H1 (cell line): Measurements from ENCODE around the gene COG7. TPM values are rescaled to one million over a fixed set of nuclear protein-coding genes. Genes with fewer than 3 reads are reported as not detected.

Experiments used
- BACH1 ChIP-seq: IDR thresholded peaks from 2 replicates; pipeline ENCODE4 v1.6.1; 2012; ENCODE audit warnings: low read length, improper control_type of control experiment
- NRF1 ChIP-seq: IDR thresholded peaks from 2 replicates; pipeline ENCODE4 v1.6.1; 2011; ENCODE audit warnings: mild to moderate bottlenecking, low read depth, low read length, improper control_type of control experiment
- polyA plus RNA-seq, 7 experiments: library from polyadenylated mRNA; depleted of rRNA in 3 of 7; stranded (reverse) in 5 of 7; unstranded in 2 of 7; fragments of >200 nt in 5 of 7; fragments of 200-250 nt in 2 of 7; gene quantifications; 1 replicate in 5 of 7; 2 replicates in 1 of 7; 4 replicates in 1 of 7; pipeline versions ENCODE4 v1.2.1 to v1.2.3, GENCODE V29; 2011 to 2013; ENCODE audit warnings: missing spikeins in 2 of 7, mixed read lengths in 2 of 7
- total RNA-seq: library from RNA; stranded (reverse); fragmentation: NEBNext Ultra II Directional; extraction: Animal tissue kit (Norgen Biotek cat#: 25700); gene quantifications from 2 replicates; pipeline ENCODE4 v1.2.1, GENCODE V29; 2021
- TF ChIP-seq, protein P1 (sequence below): fragments of 300-600 bp; sonication (generic); IDR thresholded peaks from 2 replicates; pipeline ENCODE4 v1.7.1; 2012; ENCODE audit warnings: low read length, moderate library complexity, mild to moderate bottlenecking, inconsistent platforms; ENCODE audit not compliant: insufficient replicate concordance

Gene COG7
- total and polyA plus RNA-seq, 2 of the 8 experiments (the other 6 are each of a cell fraction or from before 2014, with no cell fraction given), result 17.2 to 40.4 TPM

GRCh38 chr16:23480257-23480656 is 27.3 kb upstream of the COG7 start (continued):
- TF ChIP-seq, protein P1, sequence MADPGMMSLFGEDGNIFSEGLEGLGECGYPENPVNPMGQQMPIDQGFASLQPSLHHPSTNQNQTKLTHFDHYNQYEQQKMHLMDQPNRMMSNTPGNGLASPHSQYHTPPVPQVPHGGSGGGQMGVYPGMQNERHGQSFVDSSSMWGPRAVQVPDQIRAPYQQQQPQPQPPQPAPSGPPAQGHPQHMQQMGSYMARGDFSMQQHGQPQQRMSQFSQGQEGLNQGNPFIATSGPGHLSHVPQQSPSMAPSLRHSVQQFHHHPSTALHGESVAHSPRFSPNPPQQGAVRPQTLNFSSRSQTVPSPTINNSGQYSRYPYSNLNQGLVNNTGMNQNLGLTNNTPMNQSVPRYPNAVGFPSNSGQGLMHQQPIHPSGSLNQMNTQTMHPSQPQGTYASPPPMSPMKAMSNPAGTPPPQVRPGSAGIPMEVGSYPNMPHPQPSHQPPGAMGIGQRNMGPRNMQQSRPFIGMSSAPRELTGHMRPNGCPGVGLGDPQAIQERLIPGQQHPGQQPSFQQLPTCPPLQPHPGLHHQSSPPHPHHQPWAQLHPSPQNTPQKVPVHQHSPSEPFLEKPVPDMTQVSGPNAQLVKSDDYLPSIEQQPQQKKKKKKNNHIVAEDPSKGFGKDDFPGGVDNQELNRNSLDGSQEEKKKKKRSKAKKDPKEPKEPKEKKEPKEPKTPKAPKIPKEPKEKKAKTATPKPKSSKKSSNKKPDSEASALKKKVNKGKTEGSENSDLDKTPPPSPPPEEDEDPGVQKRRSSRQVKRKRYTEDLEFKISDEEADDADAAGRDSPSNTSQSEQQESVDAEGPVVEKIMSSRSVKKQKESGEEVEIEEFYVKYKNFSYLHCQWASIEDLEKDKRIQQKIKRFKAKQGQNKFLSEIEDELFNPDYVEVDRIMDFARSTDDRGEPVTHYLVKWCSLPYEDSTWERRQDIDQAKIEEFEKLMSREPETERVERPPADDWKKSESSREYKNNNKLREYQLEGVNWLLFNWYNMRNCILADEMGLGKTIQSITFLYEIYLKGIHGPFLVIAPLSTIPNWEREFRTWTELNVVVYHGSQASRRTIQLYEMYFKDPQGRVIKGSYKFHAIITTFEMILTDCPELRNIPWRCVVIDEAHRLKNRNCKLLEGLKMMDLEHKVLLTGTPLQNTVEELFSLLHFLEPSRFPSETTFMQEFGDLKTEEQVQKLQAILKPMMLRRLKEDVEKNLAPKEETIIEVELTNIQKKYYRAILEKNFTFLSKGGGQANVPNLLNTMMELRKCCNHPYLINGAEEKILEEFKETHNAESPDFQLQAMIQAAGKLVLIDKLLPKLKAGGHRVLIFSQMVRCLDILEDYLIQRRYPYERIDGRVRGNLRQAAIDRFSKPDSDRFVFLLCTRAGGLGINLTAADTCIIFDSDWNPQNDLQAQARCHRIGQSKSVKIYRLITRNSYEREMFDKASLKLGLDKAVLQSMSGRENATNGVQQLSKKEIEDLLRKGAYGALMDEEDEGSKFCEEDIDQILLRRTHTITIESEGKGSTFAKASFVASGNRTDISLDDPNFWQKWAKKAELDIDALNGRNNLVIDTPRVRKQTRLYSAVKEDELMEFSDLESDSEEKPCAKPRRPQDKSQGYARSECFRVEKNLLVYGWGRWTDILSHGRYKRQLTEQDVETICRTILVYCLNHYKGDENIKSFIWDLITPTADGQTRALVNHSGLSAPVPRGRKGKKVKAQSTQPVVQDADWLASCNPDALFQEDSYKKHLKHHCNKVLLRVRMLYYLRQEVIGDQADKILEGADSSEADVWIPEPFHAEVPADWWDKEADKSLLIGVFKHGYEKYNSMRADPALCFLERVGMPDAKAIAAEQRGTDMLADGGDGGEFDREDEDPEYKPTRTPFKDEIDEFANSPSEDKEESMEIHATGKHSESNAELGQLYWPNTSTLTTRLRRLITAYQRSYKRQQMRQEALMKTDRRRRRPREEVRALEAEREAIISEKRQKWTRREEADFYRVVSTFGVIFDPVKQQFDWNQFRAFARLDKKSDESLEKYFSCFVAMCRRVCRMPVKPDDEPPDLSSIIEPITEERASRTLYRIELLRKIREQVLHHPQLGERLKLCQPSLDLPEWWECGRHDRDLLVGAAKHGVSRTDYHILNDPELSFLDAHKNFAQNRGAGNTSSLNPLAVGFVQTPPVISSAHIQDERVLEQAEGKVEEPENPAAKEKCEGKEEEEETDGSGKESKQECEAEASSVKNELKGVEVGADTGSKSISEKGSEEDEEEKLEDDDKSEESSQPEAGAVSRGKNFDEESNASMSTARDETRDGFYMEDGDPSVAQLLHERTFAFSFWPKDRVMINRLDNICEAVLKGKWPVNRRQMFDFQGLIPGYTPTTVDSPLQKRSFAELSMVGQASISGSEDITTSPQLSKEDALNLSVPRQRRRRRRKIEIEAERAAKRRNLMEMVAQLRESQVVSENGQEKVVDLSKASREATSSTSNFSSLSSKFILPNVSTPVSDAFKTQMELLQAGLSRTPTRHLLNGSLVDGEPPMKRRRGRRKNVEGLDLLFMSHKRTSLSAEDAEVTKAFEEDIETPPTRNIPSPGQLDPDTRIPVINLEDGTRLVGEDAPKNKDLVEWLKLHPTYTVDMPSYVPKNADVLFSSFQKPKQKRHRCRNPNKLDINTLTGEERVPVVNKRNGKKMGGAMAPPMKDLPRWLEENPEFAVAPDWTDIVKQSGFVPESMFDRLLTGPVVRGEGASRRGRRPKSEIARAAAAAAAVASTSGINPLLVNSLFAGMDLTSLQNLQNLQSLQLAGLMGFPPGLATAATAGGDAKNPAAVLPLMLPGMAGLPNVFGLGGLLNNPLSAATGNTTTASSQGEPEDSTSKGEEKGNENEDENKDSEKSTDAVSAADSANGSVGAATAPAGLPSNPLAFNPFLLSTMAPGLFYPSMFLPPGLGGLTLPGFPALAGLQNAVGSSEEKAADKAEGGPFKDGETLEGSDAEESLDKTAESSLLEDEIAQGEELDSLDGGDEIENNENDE, result no peak
- TF ChIP-seq NRF1, result no peak
- no peak for TF ChIP-seq BACH1
